Measurements from ENCODE around the gene FANK1. TPM values are rescaled to one million over a fixed set of nuclear protein-coding genes. Genes with fewer than 3 reads are reported as not detected.
A peak's percentile ranks its signal among the peaks of the same experiment; 100 is the strongest.

Gene FANK1
- total and polyA plus RNA-seq, 2 experiments from 2014 or later = 10.2 to 13.3 TPM

DNA sequence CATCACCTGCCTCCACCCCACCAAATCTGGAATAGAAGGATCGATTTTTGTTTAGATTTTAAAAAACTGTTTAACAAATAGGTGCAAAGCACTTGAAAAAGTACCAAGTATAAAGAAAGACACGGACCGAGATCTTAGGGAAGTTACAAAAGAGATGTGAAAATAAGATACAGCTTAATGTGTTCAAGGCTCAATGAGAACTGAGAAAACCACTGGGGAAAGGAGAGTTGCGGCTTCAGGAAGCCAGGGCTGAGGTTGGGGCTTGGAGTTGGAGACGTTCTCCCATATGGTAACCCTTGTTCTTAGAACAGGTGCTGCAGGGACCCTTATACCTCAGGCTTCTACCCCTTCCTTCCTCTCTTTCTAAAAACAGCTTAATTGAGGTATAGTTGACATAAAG lies 140.2 kb downstream of the FANK1 start:
- Histone ChIP-seq H3K79me2 (ENCODE audit: insufficient read depth) (no peaks in the 10 kb centered on the region), H3K36me3 (ENCODE audit: low read depth) (peaks cover 60% of the 10 kb centered on the region), H3K9ac (no peak overlapping the region), H3K27ac (no peak overlapping the region), H3K4me2 (ENCODE audit: unreplicated experiment) (no peak overlapping the region), H3K27me3 (replicated peaks; ENCODE audit: insufficient read depth) (no peaks in the 10 kb centered on the region), H3F3A (ENCODE audit: insufficient read depth) (peaks cover 30% of the 10 kb centered on the region; the same call in 1 of the 2 replicates), H3K4me1 (ENCODE audit: insufficient read depth) (no peaks in the 10 kb centered on the region), H3K4me3 (no peak overlapping the region), H3K9me2 (ENCODE audit: insufficient read depth) (no peaks in the 10 kb centered on the region), H3K9me3 (ENCODE audit: low read depth) (no peaks in the 10 kb centered on the region), H4K20me1 (ENCODE audit: insufficient read depth) (no peaks in the 10 kb centered on the region), H2AFZ (no peak overlapping the region)
- DNase-seq = no peak
- TF ChIP-seq EZH2 (IDR thresholded peaks at IDR 0.05; ENCODE audit: insufficient read depth, poor library complexity, severe bottlenecking) (no peak), EZH2phosphoT487 (IDR thresholded peaks at IDR 0.05; ENCODE audit: insufficient read depth, low read depth) (no peak)
- in situ Hi-C loops (cut with MboI) = no loop called here
- 92 to 94% methylated on average over 5 of the region's 5 CpGs for WGBS, 2 experiments (ENCODE audit: low coverage in 1 of 2, low lambda C conversion rate in 2 of 2, missing lambda C conversion rate in 2 of 2)

DNA sequence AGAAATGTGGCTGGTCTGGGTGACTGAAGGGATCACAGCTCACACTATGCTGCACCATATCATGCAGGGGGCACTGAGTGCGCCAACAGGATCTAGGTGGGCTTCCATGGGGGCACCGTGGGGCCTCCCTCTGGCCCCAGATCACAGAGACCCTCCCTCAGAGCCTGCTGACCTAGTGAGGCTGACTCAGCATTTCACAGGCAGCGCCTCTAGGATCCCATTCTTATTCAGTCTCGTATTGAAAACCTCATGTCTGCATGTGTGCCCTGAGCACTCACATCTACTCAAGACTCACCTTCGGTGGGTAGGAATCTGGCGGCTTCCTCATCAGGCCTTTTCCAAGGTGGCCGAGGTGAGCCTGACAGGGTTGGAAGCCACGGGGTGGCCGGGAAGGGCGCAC lies 141.6 kb downstream of the FANK1 start:
- no peaks in the 10 kb centered on the region for H3K4me1 ChIP-seq (ENCODE audit: insufficient read depth)
- H2AFZ ChIP-seq = no peak overlapping the region
- H3K36me3 ChIP-seq (ENCODE audit: low read depth) = peaks cover 56% of the 10 kb centered on the region
- H3K79me2 ChIP-seq (ENCODE audit: insufficient read depth) = no peaks in the 10 kb centered on the region
- no peak for TF ChIP-seq EZH2phosphoT487 (IDR thresholded peaks at IDR 0.05; ENCODE audit: insufficient read depth, low read depth)
- TF ChIP-seq EZH2 (IDR thresholded peaks at IDR 0.05; ENCODE audit: insufficient read depth, poor library complexity, severe bottlenecking) = no peak
- H3F3A ChIP-seq (ENCODE audit: insufficient read depth) = peaks cover 29% of the 10 kb centered on the region; the same call in 1 of the 2 replicates
- H3K9me3 ChIP-seq (ENCODE audit: low read depth) = no peaks in the 10 kb centered on the region
- H3K4me3 ChIP-seq = no peak overlapping the region
- DNase-seq = no peak
- no peaks in the 10 kb centered on the region for H3K9me2 ChIP-seq (ENCODE audit: insufficient read depth)
- no peaks in the 10 kb centered on the region for H3K27me3 ChIP-seq (replicated peaks; ENCODE audit: insufficient read depth)
- 91 to 92% methylated on average over 8 to 10 of the region's 10 CpGs for WGBS, 2 experiments (ENCODE audit: low coverage in 1 of 2, low lambda C conversion rate in 2 of 2, missing lambda C conversion rate in 2 of 2)
- H3K4me2 ChIP-seq (ENCODE audit: unreplicated experiment) = no peak overlapping the region
- no peak overlapping the region for H3K9ac ChIP-seq
- in situ Hi-C loops (cut with MboI) = no loop called here
- H3K27ac ChIP-seq = no peak overlapping the region
- H4K20me1 ChIP-seq (ENCODE audit: insufficient read depth) = no peaks in the 10 kb centered on the region

DNA sequence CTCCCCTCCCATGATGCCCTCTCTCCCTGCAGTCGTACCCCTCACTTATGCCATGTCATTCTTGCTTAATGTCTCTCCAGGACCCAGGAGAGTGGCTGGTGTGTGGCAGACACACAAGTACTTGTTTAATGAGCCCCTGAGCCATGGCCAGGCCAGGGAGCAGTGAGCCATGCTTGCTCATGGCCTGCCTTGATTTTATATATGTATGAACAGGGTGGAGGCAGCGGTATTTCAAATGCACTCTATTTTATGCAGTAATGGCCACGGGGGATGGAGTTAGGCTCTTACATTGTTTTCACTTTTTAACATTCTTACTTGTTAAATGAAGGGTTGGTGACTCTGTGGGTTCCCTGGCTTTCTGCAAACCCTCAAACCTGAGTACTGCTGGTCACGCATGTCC lies 144.8 kb downstream of the FANK1 start:
- Histone ChIP-seq H3K27ac (no peak overlapping the region), H2AFZ (no peak overlapping the region), H3K9ac (no peak overlapping the region), H4K20me1 (ENCODE audit: insufficient read depth) (no peaks in the 10 kb centered on the region), H3K27me3 (replicated peaks; ENCODE audit: insufficient read depth) (no peaks in the 10 kb centered on the region), H3K9me3 (ENCODE audit: low read depth) (no peaks in the 10 kb centered on the region), H3K79me2 (ENCODE audit: insufficient read depth) (no peaks in the 10 kb centered on the region), H3K4me1 (ENCODE audit: insufficient read depth) (0 out of 2 replicates have a peak, but pooled peaks cover 6% of the 10 kb centered on the region), H3K4me3 (no peak overlapping the region), H3K4me2 (ENCODE audit: unreplicated experiment) (no peak overlapping the region), H3K36me3 (ENCODE audit: low read depth) (peaks cover 41% of the 10 kb centered on the region), H3K9me2 (ENCODE audit: insufficient read depth) (no peaks in the 10 kb centered on the region), H3F3A (ENCODE audit: insufficient read depth) (0 out of 2 replicates have a peak, but pooled peaks cover 11% of the 10 kb centered on the region)
- 97 to 99% methylated on average over 4 of the region's 4 CpGs for WGBS, 2 experiments (ENCODE audit: low coverage in 1 of 2, low lambda C conversion rate in 2 of 2, missing lambda C conversion rate in 2 of 2)
- TF ChIP-seq EZH2 (IDR thresholded peaks at IDR 0.05; ENCODE audit: insufficient read depth, poor library complexity, severe bottlenecking) = no peak
- TF ChIP-seq EZH2phosphoT487 (IDR thresholded peaks at IDR 0.05; ENCODE audit: insufficient read depth, low read depth) = no peak
- DNase-seq = no peak
- in situ Hi-C loops (cut with MboI) = no loop called here

DNA sequence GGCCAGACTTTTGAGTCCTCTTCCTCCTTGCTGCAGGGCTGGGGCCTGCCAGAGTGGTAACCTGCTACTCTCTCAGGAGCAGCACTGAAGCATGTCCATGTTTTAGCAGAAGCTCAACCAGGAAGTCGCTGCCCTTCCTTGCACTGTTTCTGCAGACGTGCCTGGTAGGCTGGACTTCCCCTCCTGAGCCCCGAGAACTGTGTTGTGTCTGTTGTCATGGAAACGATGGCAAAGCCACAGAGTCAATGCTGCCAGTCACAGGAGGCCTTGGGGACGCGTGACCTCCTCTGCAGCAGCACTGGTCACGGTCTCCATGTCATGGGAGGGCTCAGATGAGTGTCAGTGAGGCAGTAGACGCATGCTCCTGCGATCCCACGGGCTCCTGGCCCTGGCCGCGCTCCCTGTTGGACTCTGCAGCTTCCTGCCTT lies 145.5 kb downstream of the FANK1 start:
- 0 out of 2 replicates have a peak overlapping the region, but pooled peaks have one; percentile 8 for H3K27ac ChIP-seq
- no peak overlapping the region for H3K4me2 ChIP-seq (ENCODE audit: unreplicated experiment)

More for the DNA sequence above, 145.5 kb downstream of the FANK1 start:
- 37 to 39% methylated on average over 10 to 12 of the region's 12 CpGs for WGBS, 2 experiments (ENCODE audit: low coverage in 1 of 2, low lambda C conversion rate in 2 of 2, missing lambda C conversion rate in 2 of 2)
- Histone ChIP-seq H3K4me3 (no peak overlapping the region), H2AFZ (no peak overlapping the region), H3K9ac (peak overlapping the region; percentile 18; the same call in 1 of the 2 replicates), H4K20me1 (ENCODE audit: insufficient read depth) (no peaks in the 10 kb centered on the region), H3K9me2 (ENCODE audit: insufficient read depth) (no peaks in the 10 kb centered on the region), H3K27me3 (replicated peaks; ENCODE audit: insufficient read depth) (no peaks in the 10 kb centered on the region), H3K79me2 (ENCODE audit: insufficient read depth) (no peaks in the 10 kb centered on the region), H3K4me1 (ENCODE audit: insufficient read depth) (0 out of 2 replicates have a peak, but pooled peaks cover 7% of the 10 kb centered on the region), H3K9me3 (ENCODE audit: low read depth) (no peaks in the 10 kb centered on the region), H3K36me3 (ENCODE audit: low read depth) (peaks cover 40% of the 10 kb centered on the region), H3F3A (ENCODE audit: insufficient read depth) (0 out of 2 replicates have a peak, but pooled peaks cover 7% of the 10 kb centered on the region)
- in situ Hi-C loops (cut with MboI) = no loop called here
- no peak for TF ChIP-seq EZH2phosphoT487 (IDR thresholded peaks at IDR 0.05; ENCODE audit: insufficient read depth, low read depth)
- no peak for TF ChIP-seq EZH2 (IDR thresholded peaks at IDR 0.05; ENCODE audit: insufficient read depth, poor library complexity, severe bottlenecking)
- DNase-seq = peak; percentile 59
